ENCODE data around the gene KRT3.

GRCh38 chr12:52788192-52788875, 7.6 kb downstream of the KRT3 start:
- no peak for TF ChIP-seq POLR2AphosphoS5 (IDR thresholded peaks at IDR 0.05)
- TF ChIP-seq POLR2A (IDR thresholded peaks at IDR 0.05) = no peak

Data from spleen (tissue), 3 donors.